HepG2 (cell line): ENCODE data around the gene KRTAP12-1. TPM values are rescaled to one million over a fixed set of nuclear protein-coding genes. Genes with fewer than 3 reads are reported as not detected.

ENCODE experiments used
- AHDC1 ChIP-seq: sonication (generic); formaldehyde crosslinking; IDR thresholded peaks from 2 replicates; pipeline ENCODE4 v1.5.1; 2020; ENCODE audit warnings: mild to moderate bottlenecking, missing genetic modification reagents, borderline replicate concordance
- HBP1 ChIP-seq: IDR thresholded peaks from 2 replicates; pipeline ENCODE4 v1.6.1; 2016; ENCODE audit warnings: low read depth, control low read depth
- HNRNPL ChIP-seq: fragments of 200-400 bp; formaldehyde crosslinking; IDR thresholded peaks from 2 replicates; pipeline ENCODE4 v1.6.1; 2017; ENCODE audit warnings: mild to moderate bottlenecking, low read depth, low read length
- LBX2 ChIP-seq: sonication (generic); formaldehyde crosslinking; IDR thresholded peaks from 2 replicates; pipeline ENCODE4 v1.5.0; 2020; ENCODE audit warnings: missing genetic modification reagents, mild to moderate bottlenecking, borderline replicate concordance
- MBNL3 ChIP-seq: fragments of 250-450 bp; sonication (Bioruptor Pico); conservative IDR thresholded peaks from 2 replicates; pipeline ENCODE4 v1.8.0; 2022; ENCODE audit warnings: mild to moderate bottlenecking, inconsistent platforms
- REL ChIP-seq: sonication (generic); formaldehyde crosslinking; conservative IDR thresholded peaks from 2 replicates; pipeline ENCODE4 v1.8.0; 2022; ENCODE audit warnings: mild to moderate bottlenecking, missing genetic modification reagents, moderate library complexity
- TBX2 ChIP-seq: sonication (generic); formaldehyde crosslinking; IDR thresholded peaks from 2 replicates; pipeline ENCODE4 v1.5.0; 2020; ENCODE audit warnings: missing genetic modification reagents, mild to moderate bottlenecking, borderline replicate concordance
- TP53 ChIP-seq: sonication (generic); formaldehyde crosslinking; conservative IDR thresholded peaks from 2 replicates; pipeline ENCODE4 v1.4.0; 2020; ENCODE audit warnings: missing genetic modification reagents
- WIZ ChIP-seq: sonication (generic); formaldehyde crosslinking; IDR thresholded peaks from 2 replicates; pipeline ENCODE4 v1.5.1; 2020; ENCODE audit warnings: mild to moderate bottlenecking, missing genetic modification reagents
- ZNF501 ChIP-seq: sonication (generic); formaldehyde crosslinking; IDR thresholded peaks from 2 replicates; pipeline ENCODE4 v1.5.1; 2020; ENCODE audit warnings: mild to moderate bottlenecking, moderate library complexity, missing genetic modification reagents
- ZNF549 ChIP-seq: sonication (generic); formaldehyde crosslinking; IDR thresholded peaks from 2 replicates; pipeline ENCODE4 v1.5.0; 2020; ENCODE audit warnings: missing genetic modification reagents
- ZNF777 ChIP-seq: sonication (generic); formaldehyde crosslinking; IDR thresholded peaks from 2 replicates; pipeline ENCODE4 v1.4.0; 2020; ENCODE audit warnings: missing genetic modification reagents
- polyA plus RNA-seq, 8 experiments: library from polyadenylated mRNA; depleted of rRNA in 3 of 8; stranded (reverse) in 7 of 8; unstranded in 1 of 8; fragments of >200 nt; fragmentation: Illumina TruSeq in 4 of 8; extraction: Trizol in 4 of 8; gene quantifications; 2 replicates each; pipeline versions ENCODE4 v1.2.1 to v1.2.3, GENCODE V29; 2011 to 2016; ENCODE audit warnings: low read depth in 4 of 8, missing spikeins in 1 of 8, mixed read lengths in 1 of 8; ENCODE audit not compliant: insufficient read depth in 1 of 8
- total RNA-seq, 5 experiments: library from RNA; depleted of rRNA; stranded (reverse); fragments of >200 nt; fragmentation: Illumina TruSeq; extraction: Trizol; gene quantifications; 2 replicates each; pipeline ENCODE4 v1.2.3, GENCODE V29; 2016; ENCODE audit warnings: low read depth in 1 of 5
- TF ChIP-seq, protein P1 (sequence below): sonication (generic); formaldehyde crosslinking; IDR thresholded peaks from 2 replicates; pipeline ENCODE4 v1.5.0; 2020; ENCODE audit warnings: mild to moderate bottlenecking, missing genetic modification reagents, moderate library complexity
- TF ChIP-seq, protein P2 (sequence below): sonication (generic); formaldehyde crosslinking; IDR thresholded peaks from 2 replicates; pipeline ENCODE4 v1.4.0; 2020; ENCODE audit warnings: missing genetic modification reagents, mild to moderate bottlenecking, borderline replicate concordance

Gene KRTAP12-1
- total and polyA plus RNA-seq, 2 of the 13 experiments (the other 11 are each of a cell fraction or from before 2014, with no cell fraction given): not detected

- no peak for TF ChIP-seq HBP1
- TF ChIP-seq, protein P1, sequence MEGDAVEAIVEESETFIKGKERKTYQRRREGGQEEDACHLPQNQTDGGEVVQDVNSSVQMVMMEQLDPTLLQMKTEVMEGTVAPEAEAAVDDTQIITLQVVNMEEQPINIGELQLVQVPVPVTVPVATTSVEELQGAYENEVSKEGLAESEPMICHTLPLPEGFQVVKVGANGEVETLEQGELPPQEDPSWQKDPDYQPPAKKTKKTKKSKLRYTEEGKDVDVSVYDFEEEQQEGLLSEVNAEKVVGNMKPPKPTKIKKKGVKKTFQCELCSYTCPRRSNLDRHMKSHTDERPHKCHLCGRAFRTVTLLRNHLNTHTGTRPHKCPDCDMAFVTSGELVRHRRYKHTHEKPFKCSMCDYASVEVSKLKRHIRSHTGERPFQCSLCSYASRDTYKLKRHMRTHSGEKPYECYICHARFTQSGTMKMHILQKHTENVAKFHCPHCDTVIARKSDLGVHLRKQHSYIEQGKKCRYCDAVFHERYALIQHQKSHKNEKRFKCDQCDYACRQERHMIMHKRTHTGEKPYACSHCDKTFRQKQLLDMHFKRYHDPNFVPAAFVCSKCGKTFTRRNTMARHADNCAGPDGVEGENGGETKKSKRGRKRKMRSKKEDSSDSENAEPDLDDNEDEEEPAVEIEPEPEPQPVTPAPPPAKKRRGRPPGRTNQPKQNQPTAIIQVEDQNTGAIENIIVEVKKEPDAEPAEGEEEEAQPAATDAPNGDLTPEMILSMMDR (CRISPR knock-in tag): peak; percentile 15; the same call in 1 of the 2 replicates
- peak; percentile 51 for TF ChIP-seq ZNF501 (CRISPR knock-in tag)
- peak; percentile 13; the same call in 1 of the 2 replicates for TF ChIP-seq WIZ (CRISPR knock-in tag)
- TF ChIP-seq TBX2 (CRISPR knock-in tag): peak; percentile 40
- TF ChIP-seq, protein P2, sequence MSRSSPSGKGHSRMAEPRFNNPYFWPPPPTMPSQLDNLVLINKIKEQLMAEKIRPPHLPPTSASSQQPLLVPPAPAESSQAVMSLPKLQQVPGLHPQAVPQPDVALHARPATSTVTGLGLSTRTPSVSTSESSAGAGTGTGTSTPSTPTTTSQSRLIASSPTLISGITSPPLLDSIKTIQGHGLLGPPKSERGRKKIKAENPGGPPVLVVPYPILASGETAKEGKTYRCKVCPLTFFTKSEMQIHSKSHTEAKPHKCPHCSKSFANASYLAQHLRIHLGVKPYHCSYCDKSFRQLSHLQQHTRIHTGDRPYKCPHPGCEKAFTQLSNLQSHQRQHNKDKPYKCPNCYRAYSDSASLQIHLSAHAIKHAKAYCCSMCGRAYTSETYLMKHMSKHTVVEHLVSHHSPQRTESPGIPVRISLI (CRISPR knock-in tag): no peak
- no peak for TF ChIP-seq MBNL3 (CRISPR knock-in tag)
- TF ChIP-seq LBX2: no peak
- TF ChIP-seq REL (CRISPR knock-in tag): no peak
- no peak for TF ChIP-seq ZNF549
- TF ChIP-seq ZNF777 (CRISPR knock-in tag): 0 out of 2 replicates have a peak, but pooled peaks have one; percentile 24
- TF ChIP-seq TP53 (CRISPR knock-in tag): no peak
- TF ChIP-seq HNRNPL: no peak
- 0 out of 2 replicates have a peak, but pooled peaks have one; percentile 17 for TF ChIP-seq AHDC1 (CRISPR knock-in tag)
Observed at GRCh38 chr21:44697811-44698734, 16.1 kb upstream of the KRTAP12-1 start (continued).
